Neural cell (in vitro differentiated cells): ENCODE results near the gene TF.

ENCODE experiments used
- CTCF ChIP-seq: fragments of 450-650 bp; IDR thresholded peaks from 2 replicates; pipeline ENCODE4 v1.5.1; 2014; ENCODE audit warnings: antibody characterized with exemption, mild to moderate bottlenecking, moderate library complexity; ENCODE audit not compliant: poor library complexity, severe bottlenecking
- EP300 ChIP-seq: fragments of 450-650 bp; conservative IDR thresholded peaks from 2 replicates; pipeline ENCODE4 v1.6.1; 2014; ENCODE audit warnings: antibody characterized with exemption, mild to moderate bottlenecking, moderate library complexity; ENCODE audit not compliant: poor library complexity, severe bottlenecking
- EZH2 ChIP-seq: fragments of 200-600, 300-800 bp; shearing (Covaris generic), sonication (generic); IDR thresholded peaks from 2 replicates; pipeline ENCODE4 v1.6.1; 2014; ENCODE audit warnings: antibody characterized with exemption, low read length, borderline replicate concordance, mild to moderate bottlenecking; ENCODE audit not compliant: insufficient read depth, poor library complexity, severe bottlenecking
- MXI1 ChIP-seq: fragments of 450-650 bp; conservative IDR thresholded peaks from 2 replicates; pipeline ENCODE4 v1.6.1; 2014; ENCODE audit warnings: antibody characterized with exemption, mild to moderate bottlenecking; ENCODE audit not compliant: poor library complexity, severe bottlenecking
- TF ChIP-seq, protein P1 (sequence below): IDR thresholded peaks from 2 replicates; pipeline ENCODE4 v1.6.1; 2012; ENCODE audit warnings: borderline replicate concordance

DNA sequence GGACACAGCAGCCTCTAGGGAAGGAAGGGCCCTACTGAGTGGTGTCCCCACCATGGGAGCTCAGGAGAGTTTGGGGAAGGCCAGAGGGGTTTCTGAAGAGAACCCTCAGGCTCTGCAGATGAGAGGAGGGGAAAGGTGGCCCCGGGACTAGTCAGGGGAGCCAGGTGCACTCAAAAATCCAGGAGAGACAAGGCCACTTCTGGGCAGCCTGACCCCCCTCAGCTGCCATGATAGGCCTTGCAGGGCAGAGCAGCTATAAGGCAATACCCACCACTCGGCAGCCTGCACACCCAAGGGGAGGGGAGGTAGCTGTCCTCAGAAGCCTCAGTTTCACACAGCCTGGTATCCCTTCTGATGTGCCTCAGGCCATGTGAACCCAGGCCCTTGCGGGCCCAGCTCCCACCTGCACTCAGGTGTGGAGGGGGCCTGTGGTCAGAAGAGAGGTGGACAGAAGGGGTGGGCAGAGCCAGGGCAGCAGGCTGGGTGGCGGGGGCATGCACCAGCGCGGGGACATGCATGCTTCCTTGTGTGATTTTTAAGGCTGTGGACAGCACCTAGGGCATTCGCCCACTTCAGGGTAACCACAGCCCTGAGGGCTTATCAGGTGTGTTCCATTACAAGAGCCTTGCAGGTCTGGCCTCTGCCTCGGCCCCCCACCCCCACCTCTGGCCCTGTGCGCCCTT lies 94.0 kb downstream of the TF start:
- TF ChIP-seq EZH2 = no peak
- no peak for TF ChIP-seq CTCF
- no peak for TF ChIP-seq EP300
- TF ChIP-seq, protein P1, sequence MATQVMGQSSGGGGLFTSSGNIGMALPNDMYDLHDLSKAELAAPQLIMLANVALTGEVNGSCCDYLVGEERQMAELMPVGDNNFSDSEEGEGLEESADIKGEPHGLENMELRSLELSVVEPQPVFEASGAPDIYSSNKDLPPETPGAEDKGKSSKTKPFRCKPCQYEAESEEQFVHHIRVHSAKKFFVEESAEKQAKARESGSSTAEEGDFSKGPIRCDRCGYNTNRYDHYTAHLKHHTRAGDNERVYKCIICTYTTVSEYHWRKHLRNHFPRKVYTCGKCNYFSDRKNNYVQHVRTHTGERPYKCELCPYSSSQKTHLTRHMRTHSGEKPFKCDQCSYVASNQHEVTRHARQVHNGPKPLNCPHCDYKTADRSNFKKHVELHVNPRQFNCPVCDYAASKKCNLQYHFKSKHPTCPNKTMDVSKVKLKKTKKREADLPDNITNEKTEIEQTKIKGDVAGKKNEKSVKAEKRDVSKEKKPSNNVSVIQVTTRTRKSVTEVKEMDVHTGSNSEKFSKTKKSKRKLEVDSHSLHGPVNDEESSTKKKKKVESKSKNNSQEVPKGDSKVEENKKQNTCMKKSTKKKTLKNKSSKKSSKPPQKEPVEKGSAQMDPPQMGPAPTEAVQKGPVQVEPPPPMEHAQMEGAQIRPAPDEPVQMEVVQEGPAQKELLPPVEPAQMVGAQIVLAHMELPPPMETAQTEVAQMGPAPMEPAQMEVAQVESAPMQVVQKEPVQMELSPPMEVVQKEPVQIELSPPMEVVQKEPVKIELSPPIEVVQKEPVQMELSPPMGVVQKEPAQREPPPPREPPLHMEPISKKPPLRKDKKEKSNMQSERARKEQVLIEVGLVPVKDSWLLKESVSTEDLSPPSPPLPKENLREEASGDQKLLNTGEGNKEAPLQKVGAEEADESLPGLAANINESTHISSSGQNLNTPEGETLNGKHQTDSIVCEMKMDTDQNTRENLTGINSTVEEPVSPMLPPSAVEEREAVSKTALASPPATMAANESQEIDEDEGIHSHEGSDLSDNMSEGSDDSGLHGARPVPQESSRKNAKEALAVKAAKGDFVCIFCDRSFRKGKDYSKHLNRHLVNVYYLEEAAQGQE = no peak
- no peak for TF ChIP-seq MXI1
